GM06990 (cell line): ENCODE data around the gene EGR1.

Experiments
- DNase-seq: peaks from one replicate; pipeline ENCODE4 v3.0.0-alpha.2; 2011; ENCODE audit not compliant: insufficient read length; ENCODE audit errors: extremely low read depth
- H3K27me3 ChIP-seq: replicated peaks from 2 replicates; pipeline ENCODE4 v1.6.0; 2011; ENCODE audit warnings: low read length; ENCODE audit not compliant: control insufficient read depth, insufficient read depth
- H3K36me3 ChIP-seq: 2 replicates; pipeline ENCODE4 v1.5.1; 2011; ENCODE audit warnings: low read length; ENCODE audit not compliant: control insufficient read depth, insufficient read depth
- H3K4me3 ChIP-seq: replicated peaks from 2 replicates; pipeline ENCODE4 v1.5.1; 2011; ENCODE audit warnings: low read depth, mild to moderate bottlenecking, control low read depth, low read length
- CTCF ChIP-seq: IDR thresholded peaks from 2 replicates; pipeline ENCODE4 v1.5.1; 2011; ENCODE audit warnings: low read length, control low read depth, mild to moderate bottlenecking, inconsistent platforms; ENCODE audit not compliant: insufficient read depth, poor library complexity, severe bottlenecking

Gene EGR1

DNA sequence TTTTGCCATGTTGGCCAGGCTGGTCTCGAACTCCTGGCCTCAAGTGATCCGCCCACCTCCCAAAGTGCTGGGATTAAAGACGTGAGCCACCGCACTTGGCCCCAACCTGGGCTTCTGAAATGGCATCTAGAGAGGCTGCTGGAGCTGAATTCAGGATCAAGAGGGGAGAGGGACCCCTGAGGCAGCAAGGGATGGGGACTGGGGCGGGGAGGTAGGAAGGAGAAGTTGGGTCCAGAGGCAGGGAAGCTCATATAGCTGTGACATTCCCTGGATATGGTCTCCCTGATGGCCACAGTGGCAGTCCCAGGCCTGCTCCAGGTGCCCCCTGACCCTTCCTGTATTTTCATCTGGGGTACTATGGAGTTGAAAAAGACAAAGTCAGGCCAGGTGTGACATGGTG lies 14.3 kb upstream of the EGR1 start:
- H3K4me3 ChIP-seq = no peak overlapping the region
- TF ChIP-seq CTCF = no peak
- H3K27me3 ChIP-seq = no peaks in the 10 kb centered on the region
- H3K36me3 ChIP-seq = no peaks in the 10 kb centered on the region
- DNase-seq = no peak

DNA sequence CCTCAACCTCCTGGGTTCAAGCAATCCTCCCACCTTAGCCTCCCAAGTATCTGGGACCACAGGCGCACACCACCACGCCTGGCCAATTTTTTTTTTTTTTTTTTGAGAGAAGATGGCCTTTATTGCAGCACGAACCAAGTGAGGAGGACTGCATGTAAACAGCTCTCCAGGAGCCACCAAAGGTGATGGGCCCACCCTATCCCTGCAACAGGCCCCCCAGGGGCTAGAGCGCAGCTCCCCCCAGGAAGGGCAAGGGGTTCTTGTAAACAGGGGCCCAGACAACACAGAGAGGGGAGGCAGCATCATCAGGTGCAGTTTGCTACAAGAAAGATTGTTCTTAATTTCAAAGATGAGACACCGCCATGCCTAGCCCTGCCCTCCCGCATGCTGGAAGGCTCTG lies 12.6 kb upstream of the EGR1 start:
- no peaks in the 10 kb centered on the region for H3K36me3 ChIP-seq
- DNase-seq = no peak
- H3K27me3 ChIP-seq = no peaks in the 10 kb centered on the region
- no peak overlapping the region for H3K4me3 ChIP-seq
- no peak for TF ChIP-seq CTCF

- Histone ChIP-seq H3K4me3 (no peak overlapping the region), H3K36me3 (no peaks in the 10 kb centered on the region), H3K27me3 (no peaks in the 10 kb centered on the region)
- no peak for DNase-seq
- TF ChIP-seq CTCF = no peak
These were observed 11.7 kb upstream of the EGR1 start for GRCh38 chr5:138453590-138453989.

GRCh38 chr5:138454121-138454520 lies 11.2 kb upstream of the EGR1 start:
- DNase-seq = no peak
- Histone ChIP-seq H3K27me3 (no peaks in the 10 kb centered on the region), H3K36me3 (no peaks in the 10 kb centered on the region), H3K4me3 (no peak overlapping the region)
- TF ChIP-seq CTCF = no peak

- H3K36me3 ChIP-seq = no peaks in the 10 kb centered on the region
- no peak for DNase-seq
- TF ChIP-seq CTCF = no peak
- H3K27me3 ChIP-seq = no peaks in the 10 kb centered on the region
- no peak overlapping the region for H3K4me3 ChIP-seq
These were observed 9.9 kb upstream of the EGR1 start for GRCh38 chr5:138455232-138455930.

GRCh38 chr5:138457531-138458275 lies 7.6 kb upstream of the EGR1 start:
- H3K4me3 ChIP-seq = no peak overlapping the region
- no peak for TF ChIP-seq CTCF
- no peak for DNase-seq
- no peaks in the 10 kb centered on the region for H3K27me3 ChIP-seq
- H3K36me3 ChIP-seq = no peaks in the 10 kb centered on the region
